BE2C (cell line): Measurements from ENCODE around the gene SEL1L3.

ENCODE experiments used
- DNase-seq: peaks from one replicate; pipeline ENCODE4 v3.0.0-alpha.2; 2020
- H3K27me3 ChIP-seq: fragments of 250-450 bp; sonication (Bioruptor Pico); 2 replicates; pipeline ENCODE4 v1.5.1; 2020; ENCODE audit warnings: mild to moderate bottlenecking
- H3K36me3 ChIP-seq: fragments of 250-450 bp; sonication (Bioruptor Pico); 2 replicates; pipeline ENCODE4 v1.5.1; 2020; ENCODE audit warnings: mild to moderate bottlenecking
- H3K4me1 ChIP-seq: fragments of 250-450 bp; sonication (Bioruptor Pico); 2 replicates; pipeline ENCODE4 v1.5.1; 2020
- H3K4me3 ChIP-seq: 2 replicates; pipeline ENCODE4 v1.5.1; 2011; ENCODE audit warnings: low read depth, low read length
- H3K9me3 ChIP-seq: fragments of 250-450 bp; sonication (Bioruptor Pico); 2 replicates; pipeline ENCODE4 v1.5.1; 2020
- TF ChIP-seq, protein P1 (sequence below): IDR thresholded peaks from 2 replicates; pipeline ENCODE4 v1.5.1; 2012; ENCODE audit warnings: mild to moderate bottlenecking, low read depth, low read length

The SEL1L3 gene

DNA sequence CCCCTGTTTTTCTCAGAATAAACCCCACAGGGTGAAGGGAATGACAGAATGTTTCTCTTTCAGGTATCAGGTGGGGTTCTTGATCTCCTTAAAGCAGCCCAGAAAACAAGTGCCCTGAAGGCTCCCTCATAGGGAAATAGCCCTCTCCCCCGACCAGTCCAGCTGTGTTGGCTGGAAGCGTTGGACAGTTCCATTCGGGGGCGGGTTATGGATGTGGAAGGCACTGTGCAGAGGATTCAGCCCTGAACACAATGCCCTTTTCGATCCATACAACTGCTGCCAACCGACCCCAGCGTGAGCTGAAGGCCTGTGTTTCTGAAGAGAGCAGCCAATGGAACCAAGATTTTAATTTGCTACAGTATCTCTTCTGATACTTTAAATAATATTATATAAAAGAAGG, 41.5 kb downstream of the SEL1L3 start:
- H3K4me3 ChIP-seq = no peak overlapping the region
- no peak for DNase-seq
- no peaks in the 10 kb centered on the region for H3K4me1 ChIP-seq
- TF ChIP-seq, protein P1, sequence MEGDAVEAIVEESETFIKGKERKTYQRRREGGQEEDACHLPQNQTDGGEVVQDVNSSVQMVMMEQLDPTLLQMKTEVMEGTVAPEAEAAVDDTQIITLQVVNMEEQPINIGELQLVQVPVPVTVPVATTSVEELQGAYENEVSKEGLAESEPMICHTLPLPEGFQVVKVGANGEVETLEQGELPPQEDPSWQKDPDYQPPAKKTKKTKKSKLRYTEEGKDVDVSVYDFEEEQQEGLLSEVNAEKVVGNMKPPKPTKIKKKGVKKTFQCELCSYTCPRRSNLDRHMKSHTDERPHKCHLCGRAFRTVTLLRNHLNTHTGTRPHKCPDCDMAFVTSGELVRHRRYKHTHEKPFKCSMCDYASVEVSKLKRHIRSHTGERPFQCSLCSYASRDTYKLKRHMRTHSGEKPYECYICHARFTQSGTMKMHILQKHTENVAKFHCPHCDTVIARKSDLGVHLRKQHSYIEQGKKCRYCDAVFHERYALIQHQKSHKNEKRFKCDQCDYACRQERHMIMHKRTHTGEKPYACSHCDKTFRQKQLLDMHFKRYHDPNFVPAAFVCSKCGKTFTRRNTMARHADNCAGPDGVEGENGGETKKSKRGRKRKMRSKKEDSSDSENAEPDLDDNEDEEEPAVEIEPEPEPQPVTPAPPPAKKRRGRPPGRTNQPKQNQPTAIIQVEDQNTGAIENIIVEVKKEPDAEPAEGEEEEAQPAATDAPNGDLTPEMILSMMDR = no peak
- H3K9me3 ChIP-seq = no peaks in the 10 kb centered on the region
- H3K36me3 ChIP-seq = no peaks in the 10 kb centered on the region
- no peaks in the 10 kb centered on the region for H3K27me3 ChIP-seq

DNA sequence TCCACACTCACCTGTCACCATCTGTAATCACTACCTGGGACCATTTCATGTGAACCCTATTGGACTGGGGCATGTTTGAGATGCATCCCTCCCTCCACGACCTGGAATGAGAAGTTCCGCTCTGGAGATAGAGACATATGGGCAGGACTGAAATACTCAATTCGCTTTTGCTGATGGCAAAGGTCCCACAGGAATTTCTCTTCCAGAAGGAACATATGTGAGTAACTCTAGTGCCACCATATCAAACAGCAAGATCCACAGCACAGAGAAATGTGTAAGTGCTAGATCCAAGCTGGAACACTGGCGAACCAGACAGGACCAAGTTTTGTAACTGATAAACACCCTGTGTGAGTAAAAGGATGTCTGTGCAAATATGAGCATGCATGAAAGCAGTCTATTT, 43.9 kb downstream of the SEL1L3 start:
- Histone ChIP-seq H3K4me1 (no peaks in the 10 kb centered on the region), H3K4me3 (no peak overlapping the region), H3K36me3 (no peaks in the 10 kb centered on the region), H3K9me3 (no peaks in the 10 kb centered on the region), H3K27me3 (no peaks in the 10 kb centered on the region)
- no peak for DNase-seq
- TF ChIP-seq, protein P1 = no peak

GRCh38 chr4:25818371-25818871, 44.4 kb downstream of the SEL1L3 start:
- H3K9me3 ChIP-seq = no peaks in the 10 kb centered on the region
- no peak overlapping the region for H3K4me3 ChIP-seq
- H3K4me1 ChIP-seq = no peaks in the 10 kb centered on the region
- no peaks in the 10 kb centered on the region for H3K27me3 ChIP-seq
- TF ChIP-seq, protein P1 = no peak
- no peaks in the 10 kb centered on the region for H3K36me3 ChIP-seq
- DNase-seq = no peak

- no peak for DNase-seq
Measured at GRCh38 chr4:25817059-25817681, 45.6 kb downstream of the SEL1L3 start.

GRCh38 chr4:25816591-25817058, 46.2 kb downstream of the SEL1L3 start:
- H3K4me3 ChIP-seq = no peak overlapping the region
- DNase-seq = no peak
- H3K9me3 ChIP-seq = no peaks in the 10 kb centered on the region
- H3K36me3 ChIP-seq = no peaks in the 10 kb centered on the region
- H3K27me3 ChIP-seq = no peaks in the 10 kb centered on the region
- H3K4me1 ChIP-seq = no peaks in the 10 kb centered on the region
- TF ChIP-seq, protein P1 = no peak

More at GRCh38 chr4:25817059-25817681, 45.6 kb downstream of the SEL1L3 start:
- TF ChIP-seq, protein P1 = no peak
- Histone ChIP-seq H3K4me3 (no peak overlapping the region), H3K9me3 (no peaks in the 10 kb centered on the region), H3K4me1 (no peaks in the 10 kb centered on the region), H3K36me3 (no peaks in the 10 kb centered on the region), H3K27me3 (no peaks in the 10 kb centered on the region)

DNA sequence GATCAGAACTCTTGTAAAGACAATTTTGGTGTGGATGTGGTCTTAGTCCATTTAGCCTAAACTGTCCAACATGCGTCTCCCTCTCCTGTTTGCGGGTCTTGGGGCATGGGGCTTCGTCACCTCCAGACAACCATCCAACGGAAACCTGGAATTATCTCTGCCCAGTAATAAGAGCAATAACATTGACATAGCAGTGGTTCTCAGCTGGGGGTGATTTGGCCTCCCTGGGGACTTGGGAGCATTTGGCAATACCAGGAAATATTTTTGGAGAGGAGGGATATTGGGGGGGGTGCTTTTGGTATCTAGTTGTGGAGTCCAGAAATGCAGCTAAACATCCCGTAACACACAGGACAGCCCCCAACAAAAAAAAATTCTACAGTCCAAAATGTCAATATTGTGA, 47.2 kb downstream of the SEL1L3 start:
- H3K27me3 ChIP-seq = no peaks in the 10 kb centered on the region
- no peaks in the 10 kb centered on the region for H3K36me3 ChIP-seq
- no peaks in the 10 kb centered on the region for H3K9me3 ChIP-seq
- no peak for DNase-seq
- no peak overlapping the region for H3K4me3 ChIP-seq
- TF ChIP-seq, protein P1 = no peak
- no peaks in the 10 kb centered on the region for H3K4me1 ChIP-seq
